HEK293 (cell line): Measurements from ENCODE around the gene APOE.

Experiments used
- CTCF ChIA-PET: fragments of 350-600 bp; formaldehyde crosslinking; extraction: SDS; loops from one replicate; lab custom pipeline; 2021; ENCODE audit warnings: antibody characterized with exemption; lab: Yijun Ruan, JAX
- POLR2A ChIA-PET: fragments of 300-600 bp; formaldehyde crosslinking; extraction: SDS; loops from one replicate; lab custom pipeline; 2020; ENCODE audit warnings: antibody characterized with exemption, inconsistent platforms; lab: Yijun Ruan, JAX
- H3K27ac ChIP-seq: fragments of 200-500 bp; sonication (Bioruptor generic); 2 replicates; pipeline ENCODE4 v1.5.1; 2014; ENCODE audit warnings: low read depth, low read length, control low read depth, inconsistent platforms; ENCODE audit errors: extremely low read depth
- H3K36me3 ChIP-seq, 2 experiments: fragments of 200-500 bp in 1 of 2; sonication (Bioruptor generic) in 1 of 2; 1 replicate in 1 of 2; 2 replicates in 1 of 2; pipeline ENCODE4 v1.5.1; 2014 to 2017; ENCODE audit warnings: inconsistent platforms in 2 of 2, low read length in 2 of 2; ENCODE audit not compliant: control insufficient read depth in 2 of 2, insufficient read depth in 1 of 2
- H3K4me1 ChIP-seq: fragments of 200-500 bp; sonication (Bioruptor generic); 2 replicates; pipeline ENCODE4 v1.5.1; 2014; ENCODE audit warnings: mild to moderate bottlenecking, low read length, inconsistent platforms; ENCODE audit not compliant: control insufficient read depth, insufficient read depth
- H3K4me3 ChIP-seq: 2 replicates; pipeline ENCODE4 v1.5.1; 2011; ENCODE audit warnings: low read depth, mild to moderate bottlenecking, control low read depth, low read length, moderate library complexity
- H3K9me3 ChIP-seq: fragments of 200-500 bp; sonication (Bioruptor generic); 2 replicates; pipeline ENCODE4 v1.5.1; 2014; ENCODE audit warnings: low read depth, low read length, inconsistent platforms; ENCODE audit not compliant: control insufficient read depth, insufficient read depth
- ATF2 ChIP-seq: fragments of 450-650 bp; formaldehyde crosslinking; IDR thresholded peaks from 2 replicates; pipeline ENCODE4 v1.5.1; 2016; ENCODE audit warnings: missing biosample characterization, missing genetic modification characterization, low read depth
- EGR2 ChIP-seq: fragments of 450-650 bp; formaldehyde crosslinking; IDR thresholded peaks from 2 replicates; pipeline ENCODE4 v1.5.1; 2016; ENCODE audit warnings: low read depth, missing biosample characterization, missing genetic modification characterization
- FEZF1 ChIP-seq: fragments of 450-650 bp; formaldehyde crosslinking; IDR thresholded peaks from 2 replicates; pipeline ENCODE4 v1.5.1; 2016; ENCODE audit warnings: missing biosample characterization, missing genetic modification characterization
- GFI1B ChIP-seq: fragments of 450-650 bp; formaldehyde crosslinking; IDR thresholded peaks from 2 replicates; pipeline ENCODE4 v1.5.1; 2016; ENCODE audit warnings: missing biosample characterization, missing genetic modification characterization
- GLI4 ChIP-seq: fragments of 450-650 bp; formaldehyde crosslinking; IDR thresholded peaks from 2 replicates; pipeline ENCODE4 v1.5.1; 2016; ENCODE audit warnings: missing biosample characterization, missing genetic modification characterization
- GLIS2 ChIP-seq: fragments of 450-650 bp; formaldehyde crosslinking; IDR thresholded peaks from 2 replicates; pipeline ENCODE4 v1.5.1; 2016; ENCODE audit warnings: missing biosample characterization, missing genetic modification characterization
- HOXC10 ChIP-seq: sonication (generic); formaldehyde crosslinking; IDR thresholded peaks from 2 replicates; pipeline ENCODE4 v1.8.1; 2023; ENCODE audit warnings: mild to moderate bottlenecking, missing genetic modification reagents
- KLF1 ChIP-seq: fragments of 450-650 bp; formaldehyde crosslinking; IDR thresholded peaks from 2 replicates; pipeline ENCODE4 v1.5.1; 2016; ENCODE audit warnings: missing biosample characterization, missing genetic modification characterization
- MZF1 ChIP-seq: fragments of 450-650 bp; formaldehyde crosslinking; IDR thresholded peaks from 2 replicates; pipeline ENCODE4 v1.5.1; 2017; ENCODE audit warnings: missing biosample characterization, missing genetic modification characterization, borderline replicate concordance
- PRDM10 ChIP-seq: fragments of 450-650 bp; formaldehyde crosslinking; IDR thresholded peaks from 2 replicates; pipeline ENCODE4 v1.5.1; 2016; ENCODE audit warnings: missing biosample characterization, missing genetic modification characterization
- WT1 ChIP-seq: fragments of 450-650 bp; formaldehyde crosslinking; IDR thresholded peaks from 2 replicates; pipeline ENCODE4 v1.5.1; 2016; ENCODE audit warnings: missing biosample characterization, missing genetic modification characterization
- YY2 ChIP-seq: fragments of 450-650 bp; formaldehyde crosslinking; IDR thresholded peaks from 2 replicates; pipeline ENCODE4 v1.5.1; 2016; ENCODE audit warnings: missing biosample characterization, missing genetic modification characterization
- ZBTB20 ChIP-seq: fragments of 450-650 bp; formaldehyde crosslinking; IDR thresholded peaks from 2 replicates; pipeline ENCODE4 v1.5.1; 2016; ENCODE audit warnings: missing biosample characterization, missing genetic modification characterization
- ZFP69B ChIP-seq: fragments of 450-650 bp; formaldehyde crosslinking; IDR thresholded peaks from 2 replicates; pipeline ENCODE4 v1.5.1; 2016; ENCODE audit warnings: missing biosample characterization, missing genetic modification characterization
- ZNF202 ChIP-seq: fragments of 450-650 bp; formaldehyde crosslinking; IDR thresholded peaks from 2 replicates; pipeline ENCODE4 v1.5.1; 2016; ENCODE audit warnings: missing biosample characterization, missing genetic modification characterization, borderline replicate concordance
- ZNF26 ChIP-seq: fragments of 450-650 bp; formaldehyde crosslinking; IDR thresholded peaks from 2 replicates; pipeline ENCODE4 v1.5.1; 2016; ENCODE audit warnings: missing biosample characterization, missing genetic modification characterization
- ZNF292 ChIP-seq: fragments of 450-650 bp; formaldehyde crosslinking; IDR thresholded peaks from 2 replicates; pipeline ENCODE4 v1.5.1; 2016; ENCODE audit warnings: low read depth, missing biosample characterization, missing genetic modification characterization, borderline replicate concordance
- ZNF366 ChIP-seq: fragments of 450-650 bp; formaldehyde crosslinking; conservative IDR thresholded peaks from 2 replicates; pipeline ENCODE4 v1.5.1; 2016; ENCODE audit warnings: missing biosample characterization, missing genetic modification characterization
- ZNF394 ChIP-seq: fragments of 450-650 bp; formaldehyde crosslinking; IDR thresholded peaks from 2 replicates; pipeline ENCODE4 v1.5.1; 2016; ENCODE audit warnings: missing biosample characterization, missing genetic modification characterization, mild to moderate bottlenecking, moderate library complexity, borderline replicate concordance
- ZNF433 ChIP-seq: fragments of 450-650 bp; formaldehyde crosslinking; IDR thresholded peaks from 2 replicates; pipeline ENCODE4 v1.5.1; 2016; ENCODE audit warnings: missing biosample characterization, missing genetic modification characterization, low read depth
- ZNF626 ChIP-seq: fragments of 450-650 bp; sonication (Bioruptor Pico); formaldehyde crosslinking; IDR thresholded peaks from 2 replicates; pipeline ENCODE4 v1.5.1; 2018; ENCODE audit warnings: missing biosample characterization, missing genetic modification characterization, inconsistent platforms
- ZNF785 ChIP-seq: fragments of 450-650 bp; formaldehyde crosslinking; IDR thresholded peaks from 2 replicates; pipeline ENCODE4 v1.5.1; 2016; ENCODE audit warnings: missing biosample characterization, missing genetic modification characterization
- TF ChIP-seq, protein P1 (sequence below): fragments of 450-650 bp; IDR thresholded peaks from 2 replicates; pipeline ENCODE4 v1.5.1; 2018; ENCODE audit warnings: missing biosample characterization, missing genetic modification characterization

APOE gene

GRCh38 chr19:44894946-44895345 is 10.7 kb upstream of the APOE start:
- TF ChIP-seq KLF1 (tag by site-specific recombination) = no peak
- TF ChIP-seq ZNF433 = no peak
- TF ChIP-seq PRDM10 = no peak
- no peak for TF ChIP-seq WT1 (tag by site-specific recombination)
- no peak for TF ChIP-seq GFI1B (tag by site-specific recombination)
- TF ChIP-seq ZNF394 = no peak
- no peak for TF ChIP-seq MZF1 (tag by site-specific recombination)
- TF ChIP-seq HOXC10 (CRISPR knock-in tag) = no peak
- no peak for TF ChIP-seq YY2 (tag by site-specific recombination)
- no peak for TF ChIP-seq ZNF785 (tag by site-specific recombination)
- no peak for TF ChIP-seq ZNF366 (tag by site-specific recombination)
- TF ChIP-seq ZNF26 (tag by site-specific recombination) = no peak
- TF ChIP-seq ZBTB20 (tag by site-specific recombination) = no peak
- no peak for TF ChIP-seq ZNF626 (tag by site-specific recombination)
- TF ChIP-seq, protein P1, sequence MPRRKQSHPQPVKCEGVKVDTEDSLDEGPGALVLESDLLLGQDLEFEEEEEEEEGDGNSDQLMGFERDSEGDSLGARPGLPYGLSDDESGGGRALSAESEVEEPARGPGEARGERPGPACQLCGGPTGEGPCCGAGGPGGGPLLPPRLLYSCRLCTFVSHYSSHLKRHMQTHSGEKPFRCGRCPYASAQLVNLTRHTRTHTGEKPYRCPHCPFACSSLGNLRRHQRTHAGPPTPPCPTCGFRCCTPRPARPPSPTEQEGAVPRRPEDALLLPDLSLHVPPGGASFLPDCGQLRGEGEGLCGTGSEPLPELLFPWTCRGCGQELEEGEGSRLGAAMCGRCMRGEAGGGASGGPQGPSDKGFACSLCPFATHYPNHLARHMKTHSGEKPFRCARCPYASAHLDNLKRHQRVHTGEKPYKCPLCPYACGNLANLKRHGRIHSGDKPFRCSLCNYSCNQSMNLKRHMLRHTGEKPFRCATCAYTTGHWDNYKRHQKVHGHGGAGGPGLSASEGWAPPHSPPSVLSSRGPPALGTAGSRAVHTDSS (tag by site-specific recombination) = no peak
- TF ChIP-seq EGR2 = no peak
- no peak for TF ChIP-seq GLI4 (tag by site-specific recombination)
- no peak for TF ChIP-seq GLIS2 (tag by site-specific recombination)
- no peak for TF ChIP-seq ZNF292
- no peak for TF ChIP-seq ZFP69B (tag by site-specific recombination)
- CTCF ChIA-PET = interaction anchor here (0.6 to 2.7 kb wide), 5 partner anchors 10 to 1432 kb away, joined by 3 to 17 read pairs (median 6); partner anchors contain the start of genes APOE and NECTIN2
- Histone ChIP-seq H3K27ac (no peak overlapping the region), H3K4me1 (peaks cover 2% of the 10 kb centered on the region; the same call in 1 of the 2 replicates), H3K9me3 (no peaks in the 10 kb centered on the region), H3K36me3 (peaks cover 55 to 71% of the 10 kb centered on the region in 2 experiments), H3K4me3 (no peak overlapping the region)
- POLR2A ChIA-PET = interaction anchor here (1.2 kb wide), 1 partner anchor 145 kb away, joined by 7 read pairs; no protein-coding TSS in a partner anchor

- peaks cover 63 to 87% of the 10 kb centered on the region in 2 experiments for H3K36me3 ChIP-seq
- CTCF ChIA-PET = interaction anchor here (0.6 kb wide), 2 partner anchors 53 to 95 kb away, joined by 4 to 7 read pairs; no protein-coding TSS in a partner anchor
- TF ChIP-seq ZNF202 (tag by site-specific recombination) (no peak), ATF2 (no peak), FEZF1 (no peak)
- TF ChIP-seq, all 188 proteins: peak for 0
- Histone ChIP-seq H3K4me1 (no peaks in the 10 kb centered on the region), H3K4me3 (no peak overlapping the region), H3K9me3 (no peaks in the 10 kb centered on the region), H3K27ac (no peak overlapping the region)
- POLR2A ChIA-PET = interaction anchor here (0.5 to 2.2 kb wide), 3 partner anchors 8 to 285 kb away, joined by 3 to 10 read pairs (median 4); no protein-coding TSS in a partner anchor
These were observed 7.8 kb upstream of the APOE start for GRCh38 chr19:44897835-44898234.
